HL-60/S4 treated with retinoic acid at 250 ng/mL for 4 days and 3 days (cell line): Measurements from ENCODE around the gene TRABD.
"Not testable (repeated sequence)": the region's sequence is repeated elsewhere in the genome, so short reads cannot be mapped to it uniquely, and the experiment has no call there.

Experiments used
- in situ Hi-C: fragments of 300-500 bp; cut with MboI; formaldehyde crosslinking; loops from 2 replicates; pipeline ENCODE4 v1.7.0; 2022; ENCODE audit warnings: low sequenced_read_pairs

Gene TRABD

DNA sequence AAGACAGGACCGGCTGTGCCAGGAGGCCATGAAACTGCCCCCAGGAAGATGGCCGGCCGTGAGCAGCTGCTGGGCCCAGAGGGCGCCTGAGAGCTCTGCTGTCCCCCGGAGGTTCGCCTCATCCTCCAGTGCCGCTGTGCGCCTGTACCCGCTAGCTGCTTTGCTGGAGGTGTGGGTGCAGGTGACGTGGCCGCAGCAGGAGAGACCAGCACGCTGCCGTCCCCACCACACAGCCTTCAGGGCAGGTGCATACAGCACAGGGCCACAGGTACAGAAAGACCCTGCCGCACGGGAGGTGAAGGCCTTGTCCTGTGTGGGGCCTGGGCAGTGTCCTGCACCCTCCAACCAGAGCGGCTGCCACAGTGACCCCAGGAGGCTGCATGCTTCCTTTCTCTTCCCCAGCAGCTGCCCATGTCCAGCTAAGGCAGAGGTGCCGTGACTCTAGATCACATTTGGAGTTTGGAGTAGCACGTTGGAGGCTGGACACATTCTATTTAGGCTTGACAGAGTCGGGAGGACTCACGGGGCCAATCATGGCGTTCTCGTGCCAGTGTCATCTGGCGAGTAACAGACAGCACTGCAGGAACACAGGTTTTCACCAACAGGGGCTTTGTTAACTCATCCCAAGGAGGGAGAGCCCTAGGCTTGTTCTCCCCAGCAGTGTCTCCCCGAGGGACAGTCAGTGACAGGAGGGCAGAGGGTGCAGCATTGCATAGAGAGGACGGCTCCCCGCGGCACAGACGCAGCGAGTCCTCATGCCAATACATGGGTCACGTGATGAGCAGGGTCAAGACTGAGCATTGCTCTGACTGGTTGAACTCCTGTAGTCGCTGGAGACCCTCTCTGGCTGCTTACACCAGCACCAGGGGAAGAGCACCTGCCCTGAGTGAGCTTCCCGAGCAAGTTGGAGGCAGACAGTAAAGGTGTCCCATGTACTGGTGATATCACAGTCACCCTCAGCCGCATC, 33.9 kb upstream of the TRABD start:
- in situ Hi-C loops: no loop called here

DNA sequence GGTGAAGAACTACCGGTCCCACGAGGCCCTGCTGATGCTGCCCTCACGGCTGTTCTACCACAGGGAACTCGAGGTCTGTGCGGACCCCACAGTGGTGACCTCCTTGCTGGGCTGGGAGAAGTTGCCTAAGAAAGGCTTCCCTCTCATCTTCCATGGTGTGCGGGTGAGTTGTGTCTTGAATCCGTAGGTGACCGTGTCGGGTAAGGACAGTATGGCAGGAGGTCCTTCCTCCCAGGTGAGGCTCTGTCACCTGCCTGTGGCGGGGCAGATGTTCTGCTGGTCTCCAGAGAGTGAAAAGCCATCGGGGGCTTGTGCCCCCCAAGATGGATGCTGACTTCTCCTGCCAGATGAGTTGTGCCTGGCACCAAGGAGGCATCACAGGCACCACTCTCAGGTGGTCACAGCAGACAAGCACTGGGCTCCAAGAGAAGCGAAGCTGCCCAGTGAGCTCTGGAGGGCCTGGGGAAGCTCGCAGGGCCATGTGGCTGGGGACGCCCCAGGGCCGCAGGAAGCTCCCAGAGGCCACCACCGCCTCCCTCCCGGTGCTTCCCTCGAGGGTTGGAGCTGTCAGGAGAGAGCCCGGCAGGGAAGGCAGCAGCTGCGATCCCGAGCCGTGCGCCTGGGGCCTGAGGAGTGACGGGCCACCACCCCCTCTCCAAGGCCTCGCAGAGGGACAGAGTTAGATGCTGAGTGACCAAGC, 32.5 kb upstream of the TRABD start:
- in situ Hi-C loops: no loop called here

DNA sequence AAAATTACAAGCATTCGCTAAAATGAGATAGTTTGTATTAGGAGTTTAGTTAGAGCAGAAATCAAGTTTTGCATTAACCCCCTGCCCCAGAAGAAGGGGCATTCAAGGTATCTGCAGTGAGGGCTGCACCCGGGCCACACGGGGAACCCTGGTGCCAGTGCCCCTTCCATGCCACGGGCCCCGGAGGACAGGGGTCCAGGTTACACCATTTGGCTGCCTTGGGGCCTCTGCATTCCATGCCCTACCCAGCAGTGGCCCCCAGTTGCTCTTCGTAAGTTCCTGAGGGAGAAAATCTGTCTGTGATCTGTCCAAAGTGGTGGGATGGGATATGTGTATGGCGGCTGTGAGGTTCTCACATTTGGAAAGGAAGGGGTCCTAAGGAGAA, 32.0 kb upstream of the TRABD start:
- in situ Hi-C loops: no loop called here

DNA sequence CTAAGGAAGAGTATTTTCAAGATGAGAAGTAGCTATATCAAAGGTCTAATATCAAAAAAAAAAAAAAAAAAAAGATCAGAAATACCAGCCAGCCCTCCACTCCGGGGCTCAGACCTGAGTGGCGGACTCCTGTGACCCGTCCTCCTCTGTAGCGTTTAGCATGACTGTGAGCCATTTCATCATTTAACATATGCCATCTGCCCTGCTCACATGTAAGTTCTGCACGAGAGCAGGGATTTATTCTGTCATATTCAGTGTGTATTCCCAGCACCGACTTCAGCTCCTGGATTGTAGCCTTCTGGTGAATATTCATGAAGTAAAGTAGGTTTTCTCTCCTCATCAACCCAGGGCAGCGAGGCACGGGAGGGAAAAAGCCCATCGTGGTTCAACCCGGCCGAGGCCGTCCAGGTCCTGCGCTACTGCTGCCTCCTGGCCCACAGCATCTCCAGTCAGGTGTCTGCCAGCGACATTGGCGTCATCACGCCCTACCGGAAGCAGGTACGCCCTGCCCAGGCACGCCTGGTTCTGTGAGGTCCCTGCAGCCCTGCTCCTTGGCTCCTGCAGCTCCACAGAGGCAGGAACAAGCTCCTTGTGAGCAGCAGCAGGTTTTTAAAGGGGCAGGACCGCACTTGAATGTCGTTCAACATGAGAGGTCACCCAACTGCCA, 27.9 kb upstream of the TRABD start:
- in situ Hi-C loops: no loop called here

DNA sequence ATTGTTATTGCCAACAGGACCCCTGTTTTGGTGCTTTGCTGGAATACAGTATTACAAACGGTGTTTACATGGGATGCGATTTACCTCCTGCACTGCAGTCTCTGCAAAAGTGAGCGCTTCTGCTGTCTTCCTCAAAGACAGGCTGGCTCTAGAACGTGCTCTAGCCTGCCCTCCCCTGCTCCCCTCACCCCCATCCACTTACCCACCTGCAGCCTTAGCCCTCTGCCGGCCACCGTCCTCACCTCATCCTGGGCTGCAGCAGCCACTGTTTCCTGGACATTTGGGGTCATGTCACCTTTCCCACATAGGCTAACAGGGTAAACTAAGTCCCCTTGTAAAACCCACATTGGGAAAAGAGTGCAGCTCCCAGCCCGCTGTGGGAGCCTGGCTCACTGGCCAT, 24.8 kb upstream of the TRABD start:
- in situ Hi-C loops: no loop called here

DNA sequence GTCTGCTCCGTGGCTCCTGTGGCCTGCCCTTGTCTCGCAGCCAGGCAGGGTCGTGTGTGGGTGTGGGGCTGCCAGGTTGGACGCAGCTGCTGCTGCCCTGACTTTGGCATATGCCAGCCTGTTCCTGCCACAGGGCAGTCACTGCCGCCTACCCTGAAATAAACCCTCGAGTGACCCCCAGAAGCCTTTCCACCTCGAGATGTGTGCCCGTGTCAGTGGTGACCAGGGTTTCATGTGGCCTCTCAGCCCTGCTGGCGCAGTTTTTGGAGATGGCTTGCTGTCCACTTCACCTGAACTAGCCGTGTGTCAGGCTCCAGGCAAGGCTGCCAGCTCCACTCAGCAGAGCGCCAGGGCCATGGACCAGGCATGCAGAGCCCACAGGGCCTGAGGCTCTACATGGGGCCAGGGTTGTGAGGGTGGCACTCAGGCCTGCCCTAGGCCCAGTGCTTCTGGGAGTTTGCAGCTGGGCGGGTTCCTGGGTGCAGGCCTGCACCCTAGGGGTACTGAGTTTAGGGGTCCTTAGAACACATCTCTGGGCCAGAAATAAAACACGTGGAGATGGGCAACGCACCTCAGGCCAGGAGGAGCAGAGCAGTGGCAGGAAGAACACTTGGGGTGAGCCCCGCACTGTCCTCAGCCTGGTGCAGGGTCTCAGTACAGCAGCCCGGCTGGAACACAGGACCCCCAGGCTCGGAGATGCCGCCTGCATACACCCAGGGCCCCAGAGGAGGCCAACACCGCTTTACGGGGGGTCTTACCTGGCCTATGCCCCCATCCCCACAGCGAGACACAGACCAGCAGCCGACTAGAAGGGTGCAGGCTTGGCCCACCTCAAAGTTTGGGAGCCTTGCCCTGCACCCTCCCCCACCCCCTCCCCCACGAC, 24.0 kb upstream of the TRABD start:
- in situ Hi-C loops: no loop called here

DNA sequence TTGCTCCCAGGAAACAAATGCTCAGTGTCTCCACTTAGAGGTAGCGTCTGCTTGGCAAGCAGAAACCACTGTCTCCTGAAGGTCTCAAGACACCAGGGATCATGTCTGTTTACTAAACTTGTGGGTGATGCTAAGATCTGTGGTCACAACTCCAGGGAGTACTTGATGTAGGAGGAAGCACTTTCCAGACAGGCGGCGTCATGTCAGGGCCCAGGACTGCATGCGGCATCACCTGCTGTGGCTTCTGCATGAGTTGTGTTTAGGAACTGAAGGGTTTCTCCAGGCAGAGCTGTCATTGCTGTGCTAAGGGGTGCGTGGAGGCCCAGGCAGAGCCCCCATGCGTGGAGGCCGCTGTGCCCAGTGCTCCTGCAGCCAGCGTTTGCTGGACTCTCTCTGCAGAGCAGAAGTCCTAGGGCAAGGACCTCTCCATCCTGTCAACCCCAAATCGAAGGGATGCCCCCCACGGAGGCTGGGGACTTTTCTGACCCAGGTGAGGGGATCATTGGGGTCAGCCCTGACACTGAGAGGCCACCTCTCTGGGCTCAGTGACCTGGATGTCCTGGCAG, 23.2 kb upstream of the TRABD start:
- in situ Hi-C loops: no loop called here

DNA sequence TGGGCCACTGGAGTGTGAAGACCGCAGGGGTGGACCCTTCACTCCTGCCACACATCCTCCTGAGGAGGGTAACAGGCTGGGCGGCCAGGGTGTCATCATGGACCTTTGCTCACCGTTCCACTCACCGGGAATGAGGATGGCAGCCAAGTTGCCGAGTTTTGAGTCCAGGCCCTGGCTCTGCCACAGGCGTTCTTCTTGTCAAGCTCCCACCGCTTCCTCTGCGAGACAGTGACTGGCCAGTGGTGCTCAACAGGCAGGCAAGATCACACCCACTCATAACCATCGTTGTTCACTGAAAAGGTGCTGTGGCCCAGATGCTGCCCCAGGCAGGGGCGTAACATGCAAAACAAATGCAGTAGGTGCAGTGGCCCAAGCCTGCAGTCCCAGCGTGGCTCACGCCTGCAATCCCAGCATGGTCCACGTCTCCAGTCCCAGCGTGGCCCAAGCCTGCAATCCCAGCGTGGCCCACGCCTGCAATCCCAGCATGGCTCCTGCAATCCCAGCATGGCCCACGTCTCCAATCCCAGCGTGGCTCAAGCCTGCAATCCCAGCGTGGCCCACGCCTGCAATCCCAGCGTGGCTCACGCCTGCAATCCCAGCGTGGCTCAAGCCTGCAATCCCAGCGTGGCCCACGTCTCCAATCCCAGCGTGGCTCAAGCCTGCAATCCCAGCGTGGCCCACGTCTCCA, 20.1 kb upstream of the TRABD start:
- in situ Hi-C loops: no loop called here

DNA sequence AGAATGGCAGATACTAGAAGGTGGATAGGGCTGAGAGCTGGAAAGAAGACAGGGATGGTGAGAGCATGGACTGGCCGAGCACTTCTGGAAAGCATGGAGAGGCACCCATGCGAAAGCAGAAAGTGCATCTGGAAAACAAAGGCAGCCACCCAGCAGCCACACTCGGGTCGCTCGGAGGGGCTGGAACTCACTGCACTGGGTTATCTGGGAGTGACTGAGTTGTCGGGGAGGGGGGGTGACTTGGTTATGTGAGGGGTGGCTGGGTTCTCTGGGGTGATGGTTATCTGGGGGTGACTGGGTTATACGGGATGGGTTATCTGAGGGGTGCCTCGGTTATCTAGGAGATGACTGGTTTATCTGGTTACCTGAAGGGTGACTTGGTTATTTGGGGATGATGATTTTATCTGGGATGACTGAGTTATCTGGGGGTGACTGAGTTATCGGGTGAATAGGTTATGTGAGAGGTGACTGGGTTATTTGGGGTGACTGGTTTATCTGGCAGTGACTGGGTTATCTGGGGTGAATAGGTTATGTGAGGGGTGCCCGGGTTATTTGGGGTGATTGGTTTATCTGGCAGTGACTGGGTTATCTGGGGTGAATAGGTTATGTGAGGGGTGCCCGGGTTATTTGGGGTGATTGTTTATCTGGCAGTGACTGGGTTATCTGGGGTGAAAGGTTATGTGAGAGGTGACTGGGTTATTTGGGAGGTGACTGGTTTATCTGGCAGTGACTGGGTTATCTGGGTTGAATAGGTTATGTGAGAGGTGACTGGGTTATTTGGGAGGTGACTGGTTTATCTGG, 17.8 kb upstream of the TRABD start:
- in situ Hi-C loops: no loop called here

DNA sequence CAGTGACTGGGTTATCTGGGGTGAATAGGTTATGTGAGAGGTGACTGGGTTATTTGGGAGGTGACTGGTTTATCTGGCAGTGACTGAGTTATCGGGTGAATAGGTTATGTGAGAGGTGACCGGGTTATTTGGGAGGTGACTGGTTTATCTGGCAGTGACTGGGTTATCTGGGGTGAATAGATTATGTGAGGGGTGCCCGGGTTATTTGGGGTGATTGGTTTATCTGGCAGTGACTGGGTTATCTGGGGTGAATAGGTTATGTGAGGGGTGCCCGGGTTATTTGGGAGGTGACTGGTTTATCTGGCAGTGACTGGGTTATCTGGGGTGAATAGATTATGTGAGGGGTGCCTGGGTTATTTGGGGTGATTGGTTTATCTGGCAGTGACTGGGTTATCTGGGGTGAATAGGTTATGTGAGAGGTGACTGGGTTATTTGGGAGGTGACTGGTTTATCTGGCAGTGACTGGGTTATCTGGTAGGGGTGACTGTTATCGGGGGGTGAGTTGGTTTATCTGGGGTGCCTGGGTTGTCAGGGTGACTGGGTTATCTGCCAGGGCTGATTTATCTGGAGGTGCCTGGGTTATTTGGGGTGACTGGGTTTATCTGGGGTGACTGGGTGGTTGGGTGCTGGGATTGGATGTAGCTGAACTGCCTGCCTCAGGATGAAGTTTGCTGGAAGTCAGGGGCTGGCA, 17.1 kb upstream of the TRABD start:
- in situ Hi-C loops: not testable (repeated sequence)

DNA sequence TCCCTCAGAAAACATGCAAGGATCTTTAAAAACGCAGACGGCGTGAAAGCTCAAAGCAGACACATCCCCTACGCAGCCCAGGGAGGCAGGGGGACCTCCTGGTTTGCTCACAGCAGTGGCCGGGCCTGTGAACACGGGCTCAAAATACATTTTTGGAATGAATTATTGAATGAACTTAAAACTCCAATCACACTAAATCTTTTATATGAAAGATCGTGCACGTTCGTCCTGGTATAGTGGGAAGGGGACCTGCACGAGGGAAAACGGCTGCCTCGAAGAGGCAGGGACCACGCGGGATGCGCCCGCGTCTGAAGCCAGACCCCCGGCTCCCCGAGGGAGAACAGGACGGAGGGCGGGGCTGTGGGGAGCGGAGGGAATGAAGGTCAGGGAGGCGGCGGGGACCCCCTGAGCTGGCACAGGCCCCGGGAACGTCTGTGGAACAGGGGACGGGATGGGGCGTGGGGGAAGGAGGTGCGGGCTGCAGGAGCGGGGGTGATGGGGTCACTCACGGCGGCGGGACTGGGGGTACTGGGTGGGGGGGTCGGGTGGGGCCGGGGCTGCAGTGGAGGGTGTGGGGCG, 16.4 kb upstream of the TRABD start:
- in situ Hi-C loops: no loop called here

DNA sequence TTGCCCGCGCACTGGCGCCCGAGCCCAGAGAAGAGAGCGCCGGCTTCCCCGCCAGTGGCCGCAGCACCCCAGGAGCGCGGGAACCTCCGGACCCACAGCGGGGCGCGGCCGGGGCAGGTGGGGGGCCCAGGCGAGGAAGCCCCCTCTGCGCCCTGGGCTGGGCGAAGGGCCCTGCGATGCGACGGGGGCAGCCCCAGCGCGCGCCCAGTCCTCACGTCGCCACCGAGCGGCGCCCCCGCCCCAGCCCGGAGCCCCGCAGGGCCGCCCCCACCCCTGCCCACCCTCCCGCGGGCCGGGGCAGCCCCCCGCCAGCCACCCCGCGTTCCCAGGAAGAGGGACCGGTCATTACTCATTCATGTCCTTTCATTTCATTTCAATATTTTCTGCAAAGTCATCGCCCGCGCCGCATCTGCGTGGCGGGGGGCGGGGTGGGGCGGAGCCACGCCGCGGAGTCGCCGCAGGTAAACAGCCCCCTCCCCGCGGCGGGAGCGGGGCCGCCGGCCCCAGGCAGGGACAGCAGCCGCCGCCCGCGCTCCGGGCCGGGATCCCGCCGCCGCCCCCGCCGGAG, 15.9 kb upstream of the TRABD start:
- in situ Hi-C loops: no loop called here

DNA sequence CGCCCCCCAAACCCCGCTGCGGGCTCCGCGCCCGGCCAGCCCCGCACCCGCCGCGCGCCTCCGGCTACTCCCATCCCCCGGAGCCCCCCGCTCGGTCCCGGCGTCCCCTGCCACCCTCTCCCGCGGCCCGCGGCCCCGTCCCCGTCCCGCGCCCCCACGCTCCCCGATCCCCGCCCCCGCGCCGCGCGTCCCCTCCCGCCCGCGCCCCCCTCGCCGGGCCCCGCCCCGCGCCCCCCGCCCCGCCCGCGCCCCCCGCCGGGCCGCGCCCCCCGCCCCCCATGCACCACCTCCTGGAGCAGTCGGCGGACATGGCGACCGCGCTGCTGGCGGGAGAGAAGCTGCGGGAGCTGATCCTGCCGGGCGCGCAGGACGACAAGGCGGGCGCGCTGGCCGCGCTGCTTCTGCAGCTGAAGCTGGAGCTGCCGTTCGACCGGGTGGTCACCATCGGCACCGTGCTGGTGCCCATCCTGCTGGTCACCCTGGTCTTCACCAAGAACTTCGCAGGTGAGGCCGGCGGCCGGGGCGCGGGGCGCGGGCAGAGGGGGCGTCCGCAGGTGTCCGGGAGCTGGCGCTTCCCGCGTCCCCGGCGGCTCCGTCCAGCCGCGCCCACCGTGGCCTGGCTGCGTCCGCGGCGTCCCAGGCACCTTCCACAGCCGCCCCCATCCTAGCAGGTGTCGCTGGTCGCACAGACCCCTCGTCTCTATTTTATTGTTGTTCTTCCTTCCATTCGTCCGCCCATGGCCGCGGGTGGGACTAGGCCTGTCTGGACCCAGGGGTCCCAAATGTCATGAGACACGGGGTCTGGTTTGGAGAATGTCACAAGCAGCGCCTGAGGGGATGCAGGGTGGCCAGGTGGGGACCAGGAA, 15.0 kb upstream of the TRABD start, which contains the start of gene PANX2:
PANX2 (plus strand) TSS at position 279 of the 866 bp plus-strand sequence; CDS start at position 279, 0 bp downstream.
- in situ Hi-C loops: no loop called here

DNA sequence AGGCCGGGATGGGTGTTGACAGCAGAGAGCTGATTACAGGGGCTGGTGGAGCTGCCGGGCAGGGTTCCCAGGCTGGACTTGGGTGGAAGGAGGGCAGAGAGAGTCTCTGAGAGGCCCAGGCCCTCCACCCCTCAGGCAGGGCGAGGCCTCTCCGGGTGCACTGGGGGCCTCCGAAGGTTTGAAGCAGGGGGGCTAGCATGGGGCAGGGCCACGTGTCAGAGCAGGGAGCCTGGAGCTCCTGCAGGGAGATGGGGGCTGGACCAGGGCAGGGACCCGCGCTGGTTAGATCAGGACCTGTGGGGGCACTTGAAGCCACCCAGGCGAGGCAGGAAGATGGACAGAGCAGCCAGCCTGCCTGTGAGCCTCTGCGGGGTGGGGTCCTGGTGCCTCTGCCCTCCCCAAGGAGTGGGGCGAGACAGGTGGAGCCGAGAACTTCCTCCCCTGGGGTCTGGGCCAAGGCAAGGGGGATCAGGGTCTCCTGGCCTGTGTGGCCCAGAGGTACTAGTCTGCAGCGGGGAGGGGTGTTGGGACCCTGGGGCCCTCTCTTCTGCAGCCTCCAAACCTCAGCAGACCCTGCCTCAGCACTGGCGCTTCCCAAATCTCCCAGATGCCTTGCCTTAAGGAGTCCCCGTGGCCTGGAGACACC, 14.3 kb upstream of the TRABD start:
- in situ Hi-C loops: no loop called here

DNA sequence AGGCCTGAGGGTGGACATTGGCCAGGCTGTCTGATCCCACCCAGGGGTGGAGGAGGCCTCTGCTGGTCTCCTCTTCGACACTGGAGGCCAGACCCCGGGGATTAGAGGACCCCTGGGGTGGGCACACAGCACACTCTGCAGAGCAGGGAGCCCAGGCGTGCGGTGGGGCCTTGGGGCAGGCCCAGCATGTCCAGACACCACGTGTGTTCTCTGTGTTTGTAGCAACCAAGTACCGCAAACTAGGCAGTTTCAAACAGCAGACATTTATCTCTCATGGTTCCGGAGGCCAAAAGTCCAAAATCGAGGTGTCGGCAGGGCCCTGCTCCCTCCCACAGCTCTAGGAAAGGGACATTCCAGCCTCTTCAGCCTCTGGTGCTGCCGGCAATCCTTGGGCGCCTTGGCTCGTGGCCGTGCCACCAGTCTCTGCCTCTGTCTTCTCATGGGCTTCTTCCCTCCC, 13.7 kb upstream of the TRABD start:
- in situ Hi-C loops: no loop called here
